GM21515 (cell line): ENCODE measurements around the gene TMEM150C.

ENCODE experiments used
- ATAC-seq: cut with Tn5 transposase; IDR thresholded peaks from one replicate; pipeline ENCODE4 v1.9.1; 2021; ENCODE audit not compliant: unreplicated experiment

TMEM150C gene

DNA sequence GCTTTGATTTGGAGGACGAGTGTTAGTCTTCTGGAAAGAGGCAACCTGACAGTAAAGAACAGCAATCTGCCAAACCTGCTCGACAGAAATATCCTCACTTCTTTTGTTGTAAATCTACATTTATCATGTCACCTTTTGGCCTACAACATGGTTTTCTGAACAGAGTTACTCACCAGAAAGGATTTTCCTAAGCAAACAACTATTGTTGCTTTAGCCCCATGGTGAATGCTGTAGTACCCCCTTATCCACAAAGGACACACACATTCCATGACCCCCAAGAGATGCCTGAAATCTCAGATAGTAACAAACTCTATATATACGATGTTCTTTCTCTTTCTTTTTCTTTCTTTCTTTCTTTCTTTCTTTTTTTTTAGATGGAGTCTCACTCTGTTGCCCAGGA is 42.7 kb downstream of the TMEM150C start:
- no peak for ATAC-seq

- ATAC-seq: no peak
Observed at GRCh38 chr4:82517043-82517442, 44.7 kb downstream of the TMEM150C start.

DNA sequence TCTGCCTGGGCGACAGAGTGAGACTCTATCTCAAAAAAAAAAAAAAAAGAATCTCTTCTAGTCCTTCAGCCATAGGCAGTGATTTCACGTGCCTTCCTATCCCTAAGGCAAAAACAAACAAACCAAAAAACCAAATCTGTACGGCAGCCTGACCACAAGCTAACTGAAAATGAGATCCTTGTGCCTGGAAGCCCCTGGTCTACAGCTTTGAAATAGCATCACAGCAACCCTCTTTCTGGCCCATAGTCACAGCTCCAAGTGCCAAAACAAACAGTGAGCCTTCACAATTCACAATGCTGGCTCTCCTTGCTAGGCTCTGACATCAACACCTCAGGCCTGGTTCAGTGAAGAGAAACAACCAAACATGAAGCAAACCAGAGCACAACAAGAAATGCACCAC is 46.1 kb downstream of the TMEM150C start:
- ATAC-seq: no peak

DNA sequence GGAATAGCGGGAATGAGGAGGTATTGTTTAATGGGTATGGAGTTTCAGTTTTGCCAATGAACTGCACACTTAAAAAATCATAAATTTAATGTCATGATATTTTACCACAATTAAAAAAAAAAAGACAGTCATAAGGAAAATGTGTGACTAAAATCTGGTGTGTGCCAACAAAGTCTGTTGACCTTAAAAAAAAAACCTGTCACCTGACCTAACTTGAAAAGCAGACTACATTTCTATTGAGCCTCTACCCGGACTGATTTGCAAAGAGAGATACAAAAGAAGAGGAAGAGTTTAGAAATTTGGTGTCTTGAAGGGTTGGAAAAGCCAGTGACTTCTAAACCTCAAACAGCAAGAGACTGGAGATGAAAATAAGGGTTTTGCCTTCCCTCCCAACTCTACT is 48.4 kb downstream of the TMEM150C start:
- ATAC-seq: no peak

DNA sequence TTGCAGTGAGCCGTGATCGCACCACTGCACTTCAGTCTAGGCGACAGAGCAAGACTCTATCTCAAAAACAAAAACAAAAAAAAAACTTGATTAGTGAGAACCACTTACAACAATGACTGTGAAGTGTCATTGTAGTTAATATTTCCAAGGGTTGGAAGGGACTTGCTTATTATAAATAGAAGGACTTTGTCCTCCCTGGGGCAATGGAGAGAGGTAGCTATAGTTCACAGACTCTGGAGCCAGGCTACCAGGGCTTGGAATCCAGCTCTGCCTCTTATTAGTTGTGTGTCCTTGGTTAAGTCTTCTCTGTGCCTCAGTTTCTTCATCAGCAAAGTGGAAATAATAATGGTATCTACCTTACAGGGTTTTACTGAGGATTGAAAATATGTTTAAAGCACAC is 51.6 kb downstream of the TMEM150C start:
- no peak for ATAC-seq

DNA sequence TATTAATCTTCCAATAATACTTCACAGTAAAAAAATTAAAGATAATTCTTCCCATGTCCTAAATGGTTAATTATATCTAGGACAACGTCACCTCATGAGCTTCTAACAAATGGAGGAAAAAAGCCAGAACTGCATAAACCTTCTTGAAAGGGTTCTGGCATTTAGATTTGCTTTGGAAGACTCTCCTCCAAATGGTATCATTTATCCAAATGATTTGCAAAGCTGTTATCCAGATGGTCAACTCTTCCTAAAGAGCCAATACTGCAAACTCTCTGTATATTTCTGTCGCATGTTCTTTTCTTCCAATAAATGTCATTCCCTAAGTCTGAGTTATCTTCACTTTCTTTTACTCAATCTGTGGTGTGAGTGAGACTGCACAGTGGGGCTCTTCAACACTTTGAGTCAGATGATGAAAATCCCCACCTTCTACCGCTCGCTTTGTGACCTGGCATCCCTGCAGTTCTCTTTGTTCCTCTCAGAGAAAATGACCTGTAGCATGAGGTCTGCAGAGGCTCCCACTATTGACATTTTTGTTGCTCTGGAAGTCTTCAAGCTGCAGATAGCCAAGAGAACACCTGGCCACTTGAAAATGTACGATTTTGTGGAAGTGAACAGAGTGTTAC is 52.9 kb downstream of the TMEM150C start:
- ATAC-seq: no peak

DNA sequence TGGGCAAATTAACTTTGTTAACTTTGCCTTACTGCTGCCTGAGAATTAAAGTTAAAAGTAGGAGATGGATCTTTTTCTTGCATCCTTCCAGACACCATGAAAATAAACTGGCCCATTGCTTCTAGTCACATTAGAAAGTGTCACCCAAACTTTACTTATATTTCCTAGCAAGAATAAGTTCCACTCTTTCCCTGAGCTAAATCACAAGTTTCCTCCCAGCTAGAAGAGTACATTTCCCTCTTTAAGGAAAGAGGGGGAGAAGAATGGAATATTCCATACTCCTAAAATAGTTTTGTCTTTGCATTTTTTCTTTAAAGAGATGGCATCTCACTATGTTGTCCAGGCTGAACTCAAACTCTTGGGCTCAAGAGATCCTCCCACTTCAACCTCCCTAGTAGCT is 53.8 kb downstream of the TMEM150C start:
- ATAC-seq: no peak

DNA sequence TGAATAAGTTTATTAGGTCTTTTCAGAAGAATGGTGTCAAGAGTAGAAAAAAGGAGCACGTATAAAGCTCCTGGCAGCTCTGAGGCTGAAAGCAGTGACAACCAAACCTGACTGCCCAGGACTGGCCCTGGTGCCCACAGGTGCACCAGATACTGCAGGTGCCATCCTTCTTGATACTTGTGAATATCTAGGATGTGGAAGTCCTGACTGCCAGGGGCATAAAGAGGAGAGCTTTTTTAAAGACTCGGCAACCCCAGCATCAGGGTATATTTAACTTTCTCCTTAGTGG is 60.7 kb downstream of the TMEM150C start:
- ATAC-seq: no peak

GRCh38 chr4:82500435-82501153 is 61.2 kb downstream of the TMEM150C start:
- ATAC-seq: no peak

DNA sequence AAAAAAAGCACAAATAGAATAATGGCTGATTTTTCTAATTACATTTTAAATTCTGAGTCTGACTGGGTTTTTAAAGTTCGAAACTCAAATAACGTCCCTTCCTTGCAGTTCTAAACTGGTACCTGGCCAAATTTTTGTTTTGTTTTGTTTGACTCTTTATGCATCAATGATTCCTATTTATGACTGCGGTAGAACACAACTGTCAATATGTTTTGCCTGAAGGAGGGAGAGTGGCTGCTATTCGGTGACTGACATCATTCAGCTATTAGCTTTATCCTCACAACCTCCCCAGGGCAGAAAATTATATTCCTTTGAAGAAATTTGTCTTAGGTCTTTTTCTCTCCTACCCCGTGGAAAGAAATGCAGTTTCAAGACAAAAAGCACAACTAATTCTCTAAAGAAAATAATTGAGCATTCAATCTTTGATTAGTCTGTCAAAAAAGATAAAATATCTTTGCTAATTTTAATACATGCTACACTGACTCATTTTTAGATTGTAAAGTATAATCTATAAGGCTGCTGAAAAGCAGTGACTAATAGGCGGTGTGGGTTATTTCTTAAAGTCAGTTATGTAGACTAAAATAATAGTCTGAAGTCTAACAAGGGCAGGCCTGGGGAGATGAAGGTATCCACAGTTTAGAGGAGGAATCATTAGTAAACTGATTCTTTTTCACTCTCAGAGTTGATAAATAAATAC is 61.9 kb downstream of the TMEM150C start:
- ATAC-seq: no peak

DNA sequence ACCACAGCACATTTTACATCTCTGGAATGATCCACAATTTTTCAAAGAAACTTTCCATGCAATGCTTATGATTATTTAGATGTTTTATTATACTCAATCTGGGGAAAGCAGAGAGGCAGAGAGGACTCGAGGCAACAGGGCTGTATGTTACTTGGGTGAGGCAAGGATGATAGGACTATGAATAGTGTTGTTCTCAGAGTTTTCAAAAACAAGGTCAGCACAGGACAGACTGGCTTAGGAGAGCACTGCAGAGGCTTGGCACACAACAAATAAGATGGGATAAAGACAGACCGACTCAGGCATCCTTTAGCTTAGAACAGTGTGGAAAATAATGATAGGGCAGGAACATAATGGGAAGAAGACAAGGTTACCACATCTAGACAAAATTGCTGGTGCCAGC is 65.4 kb downstream of the TMEM150C start:
- no peak for ATAC-seq

- no peak for ATAC-seq
Observed at GRCh38 chr4:82495666-82496065, 66.1 kb downstream of the TMEM150C start.

DNA sequence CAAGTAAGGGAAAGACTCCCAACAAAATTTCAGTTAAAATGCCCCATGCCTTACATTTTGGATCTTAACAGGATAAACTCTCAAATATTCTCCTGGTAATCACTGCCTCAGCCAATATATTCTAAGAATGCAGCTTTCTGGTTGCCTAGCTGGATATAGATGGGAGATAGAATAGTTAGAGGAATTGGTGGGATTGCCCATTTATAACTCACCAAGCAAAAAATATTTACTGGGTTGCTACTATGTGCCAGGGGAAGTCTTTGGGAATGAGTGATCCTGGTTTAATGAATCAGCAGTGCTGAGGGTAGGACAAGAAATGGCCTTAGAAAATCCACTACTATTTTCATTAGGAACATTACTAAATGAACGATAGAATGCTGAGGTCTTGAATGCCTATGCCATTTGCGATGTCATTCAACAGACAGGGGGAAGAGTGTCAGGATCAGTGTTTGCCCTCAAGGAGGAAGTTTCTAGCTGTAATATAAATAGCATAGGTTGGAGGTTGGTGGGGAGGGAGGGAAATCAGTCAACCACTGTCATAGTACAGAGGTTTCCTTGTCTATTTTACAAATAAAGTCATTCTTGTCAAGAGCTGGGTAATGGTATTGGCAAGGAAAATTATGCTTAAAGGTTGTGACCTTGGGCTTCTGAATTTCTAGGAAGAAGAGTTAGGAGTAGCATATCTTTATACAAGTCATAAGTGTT is 67.9 kb downstream of the TMEM150C start:
- no peak for ATAC-seq

DNA sequence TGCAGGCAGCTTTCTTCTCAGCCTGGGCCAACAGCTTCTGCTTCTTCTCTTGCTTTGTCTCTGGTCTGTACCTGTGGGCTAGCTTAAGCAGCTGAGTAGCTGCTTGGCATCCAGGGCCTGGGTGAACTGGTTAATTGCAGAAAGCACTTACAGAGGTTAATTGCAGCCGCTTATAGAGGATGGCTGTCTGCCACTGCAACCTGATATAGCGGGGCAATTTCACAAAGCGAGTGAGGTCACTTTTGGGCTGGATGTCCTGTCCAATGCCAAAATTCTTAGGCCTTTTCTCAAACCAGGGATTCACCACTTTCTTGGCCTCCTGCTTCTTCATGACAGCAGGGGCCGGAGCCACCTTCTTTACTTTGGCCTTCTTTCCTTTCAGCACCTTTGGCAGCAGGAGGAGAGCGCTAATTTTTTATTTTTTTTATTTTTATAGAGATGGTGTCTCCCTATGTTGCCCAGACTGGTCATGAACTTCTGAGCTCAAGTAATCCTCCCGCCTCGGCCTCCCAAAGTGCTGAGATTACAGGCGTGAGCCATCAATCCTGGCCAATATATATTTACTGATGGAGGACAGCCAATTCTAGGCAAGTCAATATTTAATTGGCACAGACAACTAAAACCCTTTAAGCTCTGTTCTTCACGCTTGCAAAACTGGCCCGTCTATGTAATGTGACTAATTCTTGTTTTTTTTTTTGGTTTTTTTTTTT is 70.4 kb downstream of the TMEM150C start:
- ATAC-seq: no peak

- ATAC-seq: no peak
Observed at GRCh38 chr4:82489987-82490386, 71.8 kb downstream of the TMEM150C start.

DNA sequence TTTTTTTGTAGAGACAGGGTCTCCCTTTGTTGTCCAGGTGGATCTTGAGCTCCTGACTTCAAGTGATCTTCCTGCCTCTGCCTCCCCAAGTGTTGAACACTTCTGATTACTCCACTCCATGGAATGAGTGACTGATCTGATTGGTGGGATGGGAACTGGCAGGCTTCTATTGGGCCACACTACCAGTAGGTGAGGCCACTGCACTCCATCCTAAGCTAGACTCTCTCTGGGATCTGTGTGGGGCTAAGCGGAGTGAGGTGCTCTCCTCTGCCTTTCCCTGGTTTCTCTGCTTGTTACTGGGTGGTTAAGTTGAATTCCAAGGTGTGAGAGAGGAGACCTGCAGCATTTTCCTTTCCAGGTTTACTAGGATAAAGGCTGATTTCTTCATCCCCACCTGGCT is 72.7 kb downstream of the TMEM150C start:
- ATAC-seq: no peak

GRCh38 chr4:82484996-82485783 is 76.6 kb downstream of the TMEM150C start:
- ATAC-seq: no peak

DNA sequence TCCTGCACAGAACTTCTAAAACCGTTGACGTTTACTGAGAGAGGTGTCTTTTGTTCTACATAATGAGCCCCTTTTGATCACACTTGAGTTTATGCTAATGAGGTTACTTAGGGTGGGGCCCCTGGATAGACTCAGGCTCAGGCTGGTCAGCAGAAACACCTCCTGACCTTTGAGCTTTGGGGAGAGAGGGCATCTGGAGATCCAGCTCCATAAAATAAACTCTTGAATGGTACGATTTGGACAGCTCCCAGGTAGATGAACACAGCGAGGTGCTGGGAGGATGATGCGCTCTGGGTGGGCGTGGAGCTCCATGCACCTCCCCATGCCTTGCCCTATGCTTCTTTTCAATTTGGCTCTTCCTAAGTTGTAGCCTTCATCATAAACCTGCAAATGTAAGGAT is 79.4 kb downstream of the TMEM150C start:
- ATAC-seq: no peak

DNA sequence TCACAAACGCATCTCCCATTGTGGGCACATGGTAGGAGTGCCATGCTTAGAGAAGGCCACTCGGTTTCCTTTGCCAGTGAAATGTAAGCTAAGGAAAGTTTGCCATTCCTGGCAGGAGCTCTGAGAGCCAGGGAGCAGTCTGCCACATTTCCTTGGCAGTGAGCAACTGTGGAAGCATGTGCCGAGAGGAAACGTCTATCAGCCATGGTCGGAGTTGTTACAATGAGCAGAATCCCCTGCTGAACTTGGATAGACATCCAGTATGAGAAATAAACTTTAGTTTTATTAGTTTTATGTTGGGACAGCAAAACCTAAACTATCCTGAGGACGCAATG is 80.3 kb downstream of the TMEM150C start:
- no peak for ATAC-seq

GRCh38 chr4:82480771-82481505 is 80.8 kb downstream of the TMEM150C start:
- no peak for ATAC-seq
